GM10266 (cell line): ENCODE measurements around the gene GPLD1.
"Not testable (repeated sequence)": the region's sequence is repeated elsewhere in the genome, so short reads cannot be mapped to it uniquely, and the experiment has no call there.

ENCODE experiments used
- DNase-seq: peaks from one replicate; pipeline ENCODE4 v3.0.0; 2012; ENCODE audit errors: extremely low spot score
- CTCF ChIP-seq: IDR thresholded peaks from 2 replicates; pipeline ENCODE4 v1.5.1; 2012; ENCODE audit warnings: mild to moderate bottlenecking, low read depth; ENCODE audit not compliant: control insufficient read depth, insufficient read depth; ENCODE audit errors: missing control alignments

Gene GPLD1

GRCh38 chr6:24412294-24412693 lies 77.1 kb downstream of the GPLD1 start:
- no peak for TF ChIP-seq CTCF

GRCh38 chr6:24410622-24411021 lies 78.8 kb downstream of the GPLD1 start:
- no peak for TF ChIP-seq CTCF
- DNase-seq: no peak

More at GRCh38 chr6:24412294-24412693, 77.1 kb downstream of the GPLD1 start:
- DNase-seq: no peak

- DNase-seq: peak; percentile 67
- no peak for TF ChIP-seq CTCF
Measured at GRCh38 chr6:24408719-24409410, 80.5 kb downstream of the GPLD1 start.

GRCh38 chr6:24405262-24405661 lies 84.1 kb downstream of the GPLD1 start:
- no peak for TF ChIP-seq CTCF
- no peak for DNase-seq

GRCh38 chr6:24403501-24403824 lies 85.9 kb downstream of the GPLD1 start:
- no peak for DNase-seq
- no peak for TF ChIP-seq CTCF

GRCh38 chr6:24402697-24403500 lies 86.5 kb downstream of the GPLD1 start, which contains the start of gene MRS2:
Gene MRS2 (plus strand): TSS chr6:24402936. CDS start chr6:24403047, 111 bp downstream.
- TF ChIP-seq CTCF: no peak
- peak; percentile 85 for DNase-seq

- DNase-seq: no peak
- no peak for TF ChIP-seq CTCF
Measured at GRCh38 chr6:24401458-24401857, 87.9 kb downstream of the GPLD1 start.

- not testable (repeated sequence) for DNase-seq
Measured at GRCh38 chr6:24400045-24401039, 89.0 kb downstream of the GPLD1 start.
